Measurements from ENCODE around the gene TMEM121B. TPM values are rescaled to one million over a fixed set of nuclear protein-coding genes. Genes with fewer than 3 reads are reported as not detected.

TMEM121B gene
- total and polyA plus RNA-seq, 2 experiments from 2014 or later: 2.0 to 7.2 TPM

- Mint-ChIP-seq H3K27me3 (ENCODE audit: insufficient read depth, low read depth, poor library complexity) (peaks cover 25% of the 10 kb centered on the region), H3K4me1 (peaks cover 16% of the 10 kb centered on the region), H3K9me3 (no peaks in the 10 kb centered on the region; the same call in 2 of the 3 replicates), H3K36me3 (ENCODE audit: low read depth) (no peaks in the 10 kb centered on the region), H3K4me3 (peak overlapping the region; percentile 78; the same call in 2 of the 3 replicates), H3K27ac (no peak overlapping the region)
- no peak overlapping the region for H3K4me2 ChIP-seq
- TF ChIP-seq JUNB (IDR thresholded peaks at IDR 0.05; ENCODE audit: unreplicated experiment) (no peak), REST (IDR thresholded peaks at IDR 0.05; ENCODE audit: unreplicated experiment) (no peak), CTCF (conservative IDR thresholded peaks at IDR 0.05; ENCODE audit: low read depth in 2 of 2) (no peak), ZNF462 (CRISPR knock-in tag; IDR thresholded peaks at IDR 0.05) (no peak), EZH2phosphoT487 (IDR thresholded peaks at IDR 0.05; ENCODE audit: unreplicated experiment) (no peak), CREB1 (CRISPR knock-in tag; IDR thresholded peaks at IDR 0.05; ENCODE audit: low read depth) (no peak), ETS1 (IDR thresholded peaks at IDR 0.05) (no peak), ZNF114 (CRISPR knock-in tag; IDR thresholded peaks at IDR 0.05) (no peak), ZNF331 (CRISPR knock-in tag; IDR thresholded peaks at IDR 0.05; ENCODE audit: low read depth) (no peak), EZH2 (IDR thresholded peaks at IDR 0.05; ENCODE audit: low read depth, unreplicated experiment) (no peak), POLR2AphosphoS5 (IDR thresholded peaks at IDR 0.05; ENCODE audit: low read depth) (no peak), NANOG (IDR thresholded peaks at IDR 0.05; ENCODE audit: borderline replicate concordance) (no peak)
- DNase-seq (ENCODE audit: low spot score): no peak
- no peak overlapping the region for H3K4me3 ChIP-seq
- H3K27me3 ChIP-seq (ENCODE audit: insufficient read depth): peaks cover 31% of the 10 kb centered on the region
- H3K27ac ChIP-seq (ENCODE audit: low read depth): no peak overlapping the region
- H3K79me2 ChIP-seq (replicated peaks; ENCODE audit: insufficient read depth): 0 out of 2 replicates have a peak, but pooled peaks cover 3% of the 10 kb centered on the region
- H3K9me2 ChIP-seq (ENCODE audit: insufficient read depth): no peaks in the 10 kb centered on the region
- H3F3A ChIP-seq (replicated peaks; ENCODE audit: low read depth): peaks cover 7% of the 10 kb centered on the region
- H3K36me3 ChIP-seq (ENCODE audit: insufficient read depth): no peaks in the 10 kb centered on the region
- H2AFZ ChIP-seq: peak overlapping the region; percentile 63; the same call in 1 of the 2 replicates
- H4K20me1 ChIP-seq (replicated peaks; ENCODE audit: insufficient read depth): peaks cover 4% of the 10 kb centered on the region; the same call in 1 of the 2 replicates
- ATAC-seq: no peak
- peaks cover 7% of the 10 kb centered on the region; the same call in 1 of the 2 replicates for H3K4me1 ChIP-seq (ENCODE audit: insufficient read depth)
Measured at GRCh38 chr22:17083255-17083654, 37.9 kb downstream of the TMEM121B start.

Measured in GM23338 (cell line).